HG03045 (cell line): ENCODE data around the gene ZFTA.
"Not testable (repeated sequence)": the region's sequence is repeated elsewhere in the genome, so short reads cannot be mapped to it uniquely, and the experiment has no call there.

Source experiments
- ATAC-seq: cut with Tn5 transposase; IDR thresholded peaks from one replicate; pipeline ENCODE4 v1.9.1; 2021; ENCODE audit warnings: mild to moderate bottlenecking, moderate library complexity; ENCODE audit not compliant: unreplicated experiment

ZFTA gene

GRCh38 chr11:63768237-63769041 is at the start of gene ZFTA:
ZFTA (minus strand) TSS chr11:63768775; CDS start chr11:63768622, 153 bp downstream.
- ATAC-seq: peak; percentile 44

- ATAC-seq: no peak
Measured at GRCh38 chr11:63817758-63818498, 49.4 kb upstream of the ZFTA start.

GRCh38 chr11:63816732-63817131 is 48.2 kb upstream of the ZFTA start:
- ATAC-seq: no peak

- ATAC-seq: no peak
Measured at GRCh38 chr11:63816166-63816565, 47.6 kb upstream of the ZFTA start.

GRCh38 chr11:63814383-63814736 is 45.8 kb upstream of the ZFTA start:
- ATAC-seq: no peak

GRCh38 chr11:63813563-63814382 is 45.2 kb upstream of the ZFTA start:
- ATAC-seq: peak; percentile 46

GRCh38 chr11:63813035-63813562 is 44.5 kb upstream of the ZFTA start, which contains the start of gene SPINDOC:
SPINDOC (plus strand) TSS chr11:63813456; CDS start chr11:63813687, 231 bp downstream.
- ATAC-seq: peak; percentile 87

- no peak for ATAC-seq
Measured at GRCh38 chr11:63811522-63811921, 42.9 kb upstream of the ZFTA start.

GRCh38 chr11:63810383-63810782 is 41.8 kb upstream of the ZFTA start:
- ATAC-seq: not testable (repeated sequence)

GRCh38 chr11:63805844-63806415 is 37.4 kb upstream of the ZFTA start:
- no peak for ATAC-seq

- ATAC-seq: no peak
Measured at GRCh38 chr11:63804259-63804658, 35.7 kb upstream of the ZFTA start.

- ATAC-seq: no peak
Measured at GRCh38 chr11:63802637-63803414, 34.3 kb upstream of the ZFTA start.

- ATAC-seq: no peak
Measured at GRCh38 chr11:63800921-63801320, 32.3 kb upstream of the ZFTA start.

- no peak for ATAC-seq
Measured at GRCh38 chr11:63795066-63795465, 26.5 kb upstream of the ZFTA start.

GRCh38 chr11:63793161-63793560 is 24.6 kb upstream of the ZFTA start:
- ATAC-seq: no peak

- no peak for ATAC-seq
Measured at GRCh38 chr11:63791495-63792167, 23.1 kb upstream of the ZFTA start.

- ATAC-seq: no peak
Measured at GRCh38 chr11:63785823-63786222, 17.2 kb upstream of the ZFTA start.

GRCh38 chr11:63783925-63784592 is 15.5 kb upstream of the ZFTA start:
- ATAC-seq: no peak

- ATAC-seq: no peak
Measured at GRCh38 chr11:63782749-63783148, 14.2 kb upstream of the ZFTA start.
